Common myeloid progenitor, CD34-positive (primary cell): ENCODE measurements around the gene EVI5.

Experiments used
- CTCF ChIA-PET: fragments of 350-600 bp; sonication (Branson Sonifier 250); formaldehyde crosslinking; loops from one replicate; lab custom pipeline; 2021; ENCODE audit warnings: antibody characterized with exemption; lab: Charles Lee
- POLR2A ChIA-PET: fragments of 350-600 bp; sonication (Branson Sonifier 250); formaldehyde crosslinking; loops from one replicate; lab custom pipeline; 2021; ENCODE audit warnings: antibody characterized with exemption; lab: Charles Lee
- DNase-seq, 3 donors: peaks; one replicate each; pipeline versions ENCODE4 v3.0.0 to v3.0.0-alpha.2; 2013
- H3K27ac ChIP-seq, 2 experiments: 1 replicate in 1 of 2; 2 replicates in 1 of 2; pipeline ENCODE4 v1.7.0; 2013; ENCODE audit warnings: inconsistent platforms in 2 of 2, low read length in 2 of 2, mild to moderate bottlenecking in 2 of 2, low read depth in 1 of 2, moderate library complexity in 1 of 2; ENCODE audit not compliant: severe bottlenecking in 2 of 2, insufficient read depth in 1 of 2, poor library complexity in 1 of 2
- H3K27me3 ChIP-seq, 5 experiments: replicated peaks in 2 of 5; 1 replicate in 3 of 5; 2 replicates in 2 of 5; pipeline versions ENCODE4 v1.6.1 to v1.7.0; 2013; ENCODE audit warnings: low read length in 4 of 5, mild to moderate bottlenecking in 2 of 5, moderate library complexity in 2 of 5, inconsistent platforms in 1 of 5; ENCODE audit not compliant: insufficient read depth in 5 of 5, control insufficient read depth in 4 of 5
- H3K36me3 ChIP-seq, 4 experiments: 1 replicate in 2 of 4; 2 replicates in 2 of 4; pipeline versions ENCODE4 v1.6.1 to v1.7.0; 2013; ENCODE audit warnings: low read length in 3 of 4, control low read depth in 1 of 4, mild to moderate bottlenecking in 1 of 4; ENCODE audit not compliant: control insufficient read depth in 4 of 4, insufficient read depth in 4 of 4
- H3K4me1 ChIP-seq, 4 experiments: 1 replicate in 3 of 4; 2 replicates in 1 of 4; pipeline versions ENCODE4 v1.6.1 to v1.7.1; 2013; ENCODE audit warnings: low read length in 3 of 4, mild to moderate bottlenecking in 3 of 4, control low read depth in 1 of 4, inconsistent platforms in 1 of 4, moderate library complexity in 1 of 4; ENCODE audit not compliant: control insufficient read depth in 4 of 4, insufficient read depth in 4 of 4; ENCODE audit errors: control extremely low read depth in 1 of 4
- H3K4me3 ChIP-seq, 7 experiments: 1 replicate in 4 of 7; 2 replicates in 3 of 7; pipeline versions ENCODE4 v1.5.1 to v1.7.0; 2013; ENCODE audit warnings: mild to moderate bottlenecking in 7 of 7, low read length in 6 of 7, moderate library complexity in 6 of 7, inconsistent platforms in 2 of 7, low read depth in 2 of 7, control low read depth in 1 of 7; ENCODE audit not compliant: insufficient read depth in 4 of 7, control insufficient read depth in 1 of 7; ENCODE audit errors: extremely low read depth in 1 of 7
- H3K9me3 ChIP-seq, 5 experiments: 1 replicate in 4 of 5; 2 replicates in 1 of 5; pipeline versions ENCODE4 v1.6.1 to v1.7.1; 2013; ENCODE audit warnings: low read length in 4 of 5, mild to moderate bottlenecking in 2 of 5, inconsistent platforms in 1 of 5, low read depth in 1 of 5, moderate library complexity in 1 of 5; ENCODE audit not compliant: control insufficient read depth in 4 of 5, insufficient read depth in 2 of 5; ENCODE audit errors: control extremely low read depth in 1 of 5
- whole genome bisulfite sequencing: methylation state at CpG from one replicate; pipeline ENCODE4 v1.1.5; 2013; ENCODE audit not compliant: insufficient coverage; 5-methylcytosine and 5-hydroxymethylcytosine counted together

Gene EVI5

DNA sequence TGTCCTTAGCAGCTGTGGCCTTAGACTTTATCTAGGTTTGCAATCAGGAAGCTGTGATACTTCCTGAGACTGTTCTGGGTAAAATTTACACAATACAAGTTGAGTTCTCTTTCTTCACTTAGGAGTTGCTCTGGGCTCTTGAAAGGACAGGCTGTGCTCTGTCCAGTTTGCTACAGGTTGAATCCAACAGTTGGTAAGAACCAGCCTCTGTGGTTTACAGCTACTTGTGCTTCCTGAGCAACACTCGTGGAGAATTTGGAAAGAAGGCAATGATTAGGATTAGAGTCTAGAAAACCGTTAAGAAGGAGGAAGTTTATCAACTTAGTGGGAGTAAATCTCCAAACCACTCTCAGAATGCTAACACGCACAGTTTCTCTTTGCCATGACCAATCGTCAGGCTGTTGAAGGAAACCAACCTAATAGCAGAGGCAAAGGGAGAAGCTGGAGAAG is 325.0 kb downstream of the EVI5 start:
- Histone ChIP-seq H3K9me3 (no peaks in the 10 kb centered on the region), H3K4me3 (peak overlapping the region in 6 of 7 experiments; percentile 12 to 65 (median 34)), H3K27ac (peak overlapping the region; percentile 88 to 92), H3K4me1 (peaks cover 39 to 78% (median 61%) of the 10 kb centered on the region in 4 experiments), H3K27me3 (no peaks in the 10 kb centered on the region), H3K36me3 (no peaks in the 10 kb centered on the region)
- peak; percentile 80 to 91 (median 90) for DNase-seq
- CTCF ChIA-PET = interaction anchor here (0.6 to 2.8 kb wide), 7 partner anchors 13 to 1588 kb away, joined by 3 to 16 read pairs (median 3); no protein-coding TSS in a partner anchor
- POLR2A ChIA-PET = interaction anchor here (0.7 to 1.9 kb wide), 4 partner anchors 16 to 27 kb away, joined by 5 to 10 read pairs (median 6); partner anchors contain the start of gene GFI1
- WGBS = no CpG with 5 or more reads among the region's 4 CpGs
